ENCODE measurements around the gene FOXP1.
A peak's percentile ranks its signal among the peaks of the same experiment; 100 is the strongest.

Gene FOXP1

DNA sequence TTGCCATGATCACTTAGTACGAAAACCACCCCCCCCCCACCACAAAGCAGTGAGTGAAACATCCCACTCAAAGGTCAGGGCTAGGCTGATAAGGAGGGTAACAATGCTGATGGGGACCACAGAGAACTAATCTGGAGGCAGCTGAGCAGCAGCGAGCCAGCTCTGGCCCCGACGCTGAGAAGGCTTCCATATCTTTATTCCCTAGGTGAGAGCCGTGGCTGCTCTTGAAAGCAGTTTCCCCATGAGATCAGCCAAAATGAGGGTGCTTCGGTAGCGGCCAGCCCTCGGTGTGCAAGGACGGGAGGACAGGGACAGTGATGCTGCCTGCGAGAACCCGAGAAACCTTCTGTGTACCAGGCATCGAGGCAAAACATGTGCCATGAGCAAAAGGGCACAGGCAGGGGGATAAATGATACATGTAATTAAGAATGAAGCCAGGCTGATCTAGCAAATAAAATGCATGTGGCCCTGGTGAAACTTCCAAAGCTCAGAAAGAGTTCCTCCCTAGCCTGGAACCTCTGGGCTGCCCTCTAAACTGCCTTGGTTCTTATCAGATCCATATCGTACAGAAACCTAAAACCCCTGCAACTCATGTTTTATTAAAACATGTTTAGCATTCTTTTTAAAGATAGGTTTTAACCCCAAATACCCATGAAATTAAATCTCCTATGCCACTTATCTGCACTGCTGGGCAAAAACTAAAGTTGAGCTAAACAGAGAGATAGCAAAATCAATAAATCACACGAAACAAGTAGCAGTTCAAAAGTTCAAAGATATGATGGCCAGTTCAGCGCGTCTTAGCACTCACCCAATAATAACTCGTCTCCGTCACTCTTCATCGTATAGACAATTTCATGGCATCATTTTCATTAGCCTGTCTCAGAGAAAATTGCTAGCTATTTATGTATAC lies 337.3 kb downstream of the FOXP1 start:
- DNase-seq: no peak

DNA sequence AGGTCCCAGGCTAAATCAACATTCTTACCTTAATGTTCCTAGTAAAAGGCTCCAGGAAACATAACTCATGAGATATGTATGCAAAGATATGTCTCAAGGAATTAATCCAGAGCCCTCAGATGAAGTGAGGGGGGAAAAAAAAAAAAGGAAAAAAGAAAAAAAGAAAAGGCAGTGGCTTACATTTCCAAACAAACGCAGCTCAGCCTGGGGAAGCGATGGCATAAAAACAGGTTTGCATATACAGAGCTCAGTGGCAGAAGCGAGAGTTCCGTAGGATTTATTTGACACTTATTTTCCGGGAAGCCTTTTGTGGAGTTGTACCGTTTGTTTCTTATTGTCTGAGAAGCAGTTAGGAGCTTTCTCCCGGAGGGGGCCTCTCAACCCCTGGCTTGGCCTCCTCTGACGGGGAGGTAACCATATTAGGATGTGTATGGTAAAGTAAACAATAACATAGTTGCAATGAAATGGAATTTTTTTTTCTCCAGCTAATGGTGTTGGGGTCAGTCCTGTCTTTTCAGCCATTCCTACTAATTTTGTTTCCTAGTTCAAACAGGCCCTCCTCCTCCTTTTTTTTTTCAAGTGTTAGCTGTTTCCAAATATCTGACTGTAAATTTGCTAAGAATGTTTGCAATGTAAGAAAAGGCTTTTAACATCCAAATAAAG lies 338.6 kb downstream of the FOXP1 start:
- DNase-seq: no peak

DNA sequence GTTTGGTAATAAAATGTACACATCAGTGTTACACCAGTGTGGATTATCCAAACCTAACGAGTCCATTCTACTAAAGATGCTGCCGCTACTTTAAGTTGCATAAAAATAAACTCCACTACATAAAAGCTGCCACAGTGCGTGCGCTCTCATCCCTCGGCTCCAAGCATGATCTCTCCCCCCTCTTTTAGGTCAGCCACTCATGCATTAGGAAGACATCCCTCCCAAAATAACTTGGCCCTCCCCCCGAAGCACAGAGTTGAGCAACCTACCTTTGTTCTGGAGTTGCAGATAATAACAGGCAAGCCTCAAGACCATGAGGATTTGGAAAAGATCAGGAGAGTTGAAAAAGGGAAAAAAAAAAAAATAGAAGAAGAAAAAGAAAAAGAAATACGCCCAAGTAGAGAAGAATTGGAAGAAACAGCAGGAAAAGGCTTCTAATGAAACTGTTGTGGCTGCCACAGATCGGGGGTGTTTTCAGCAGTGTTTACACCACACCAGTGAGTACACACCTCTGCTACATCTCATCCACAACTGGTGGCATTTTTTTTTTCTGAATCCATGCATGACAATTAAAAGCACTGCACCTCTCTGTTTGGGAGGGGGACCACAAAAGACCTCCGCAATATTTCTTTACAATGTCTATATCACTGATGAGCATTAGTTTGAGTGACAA lies 339.2 kb downstream of the FOXP1 start:
- no peak for DNase-seq

GRCh38 chr3:71243229-71243628 lies 340.3 kb downstream of the FOXP1 start:
- DNase-seq: no peak

- DNase-seq: no peak
Observed at GRCh38 chr3:71241981-71242560, 341.5 kb downstream of the FOXP1 start.

- no peak for DNase-seq
Observed at GRCh38 chr3:71241246-71241901, 342.2 kb downstream of the FOXP1 start.

- DNase-seq: no peak
Observed at GRCh38 chr3:71240034-71240433, 343.5 kb downstream of the FOXP1 start.

DNA sequence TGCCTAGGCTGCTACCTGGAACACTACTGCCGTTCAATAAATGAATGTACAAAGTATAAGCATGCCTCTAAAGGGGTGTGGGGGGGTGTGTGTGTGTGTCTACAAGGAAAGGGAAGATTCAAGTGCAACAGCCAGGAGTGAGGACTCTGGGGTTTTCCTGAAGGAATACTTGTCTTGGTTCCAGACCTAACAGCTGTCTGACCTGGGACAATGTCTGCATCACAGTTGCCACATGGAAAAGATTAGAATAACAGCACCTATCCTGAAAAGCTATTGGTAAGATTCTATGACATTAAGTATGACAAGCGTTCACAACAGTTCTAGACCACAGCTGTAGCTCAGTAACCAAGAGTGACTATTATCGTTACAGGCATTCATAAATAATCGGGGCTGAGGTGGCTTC lies 345.2 kb downstream of the FOXP1 start:
- DNase-seq: no peak

GRCh38 chr3:71237672-71238071 lies 345.9 kb downstream of the FOXP1 start:
- DNase-seq: no peak

- DNase-seq: no peak
Observed at GRCh38 chr3:71235846-71236245, 347.7 kb downstream of the FOXP1 start.

GRCh38 chr3:71232895-71233294 lies 350.6 kb downstream of the FOXP1 start:
- DNase-seq: no peak

GRCh38 chr3:71232175-71232679 lies 351.3 kb downstream of the FOXP1 start:
- DNase-seq: no peak

- no peak for DNase-seq
Observed at GRCh38 chr3:71231680-71232079, 351.8 kb downstream of the FOXP1 start.

- no peak for DNase-seq
Observed at GRCh38 chr3:71229905-71230657, 353.4 kb downstream of the FOXP1 start.

DNA sequence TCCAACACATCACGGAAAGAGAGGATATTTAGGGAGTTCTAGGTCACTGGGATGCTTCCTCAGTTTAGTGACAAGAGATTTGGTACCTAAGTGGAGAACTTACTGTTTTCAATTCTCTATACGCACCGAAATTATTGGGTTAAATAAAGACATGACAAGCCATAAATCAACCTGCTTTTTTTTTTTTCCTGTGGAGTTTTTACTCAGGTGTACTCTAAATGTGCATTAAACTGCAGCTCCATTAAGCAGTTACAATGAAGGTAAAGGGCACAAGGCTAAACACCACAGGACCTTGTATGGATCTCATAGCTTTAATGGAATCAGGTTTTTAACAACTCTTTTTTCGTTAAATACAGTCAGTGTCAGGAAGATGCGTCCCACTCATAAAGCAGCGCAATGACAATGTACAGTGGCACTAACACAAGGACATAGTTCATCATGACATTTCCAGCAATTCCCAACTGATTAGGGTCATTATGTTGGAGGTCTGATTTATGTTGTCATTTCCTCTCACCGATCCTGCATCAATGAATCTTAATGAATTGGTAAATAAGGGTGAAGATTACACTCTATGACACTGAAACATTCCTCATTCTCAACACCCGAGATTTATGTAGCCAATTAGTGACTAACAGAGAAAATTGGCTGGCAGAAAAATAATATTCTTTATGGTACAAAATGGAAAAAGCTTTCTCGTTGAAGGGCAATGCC lies 355.2 kb downstream of the FOXP1 start:
- no peak for DNase-seq

DNA sequence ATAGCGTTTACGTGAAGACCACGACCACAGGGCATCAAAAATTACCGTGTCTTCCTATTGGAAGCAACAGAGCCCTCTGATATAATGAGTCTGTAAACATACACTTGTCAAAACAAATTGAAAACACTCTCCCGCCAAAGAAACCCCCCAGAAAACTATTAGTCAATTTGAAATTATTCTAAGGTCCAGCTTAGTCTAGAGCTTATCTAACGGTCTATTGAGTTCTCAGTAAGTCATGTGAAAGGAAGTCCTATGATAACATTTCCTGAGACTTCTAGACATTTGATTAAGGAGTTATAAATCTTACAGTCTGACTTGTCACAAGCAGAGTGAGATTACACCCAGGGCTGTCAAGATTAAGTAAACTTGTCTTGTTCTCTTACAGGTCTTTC lies 356.3 kb downstream of the FOXP1 start:
- no peak for DNase-seq

- peak in 2 of 58 donors; percentile 7 to 24 for DNase-seq
Observed at GRCh38 chr3:71226565-71227269, 356.8 kb downstream of the FOXP1 start.

- DNase-seq: no peak
Observed at GRCh38 chr3:71225951-71226564, 357.5 kb downstream of the FOXP1 start.
